NB4 (cell line): Measurements from ENCODE around the gene SND1.
"Not testable (repeated sequence)": the region's sequence is repeated elsewhere in the genome, so short reads cannot be mapped to it uniquely, and the experiment has no call there.

ENCODE experiments used
- DNase-seq: peaks from one replicate; pipeline ENCODE4 v3.0.0; 2010; ENCODE audit warnings: low read depth
- H3K4me3 ChIP-seq: one replicate; pipeline ENCODE4 v1.5.1; 2011; ENCODE audit warnings: mild to moderate bottlenecking, low read depth, low read length, moderate library complexity
- MAX ChIP-seq: IDR thresholded peaks from 2 replicates; pipeline ENCODE4 v1.6.1; 2011; ENCODE audit warnings: low read depth, low read length
- MYC ChIP-seq: IDR thresholded peaks from 2 replicates; pipeline ENCODE4 v1.6.1; 2011; ENCODE audit warnings: low read depth, low read length
- POLR2A ChIP-seq: IDR thresholded peaks from 2 replicates; pipeline ENCODE4 v1.6.1; 2011; ENCODE audit warnings: mild to moderate bottlenecking; ENCODE audit not compliant: insufficient read length; ENCODE audit errors: extremely low read depth
- TF ChIP-seq, protein P1 (sequence below): IDR thresholded peaks from one replicate; pipeline ENCODE4 v1.5.1; 2012; ENCODE audit warnings: low read depth, low read length

SND1 gene

DNA sequence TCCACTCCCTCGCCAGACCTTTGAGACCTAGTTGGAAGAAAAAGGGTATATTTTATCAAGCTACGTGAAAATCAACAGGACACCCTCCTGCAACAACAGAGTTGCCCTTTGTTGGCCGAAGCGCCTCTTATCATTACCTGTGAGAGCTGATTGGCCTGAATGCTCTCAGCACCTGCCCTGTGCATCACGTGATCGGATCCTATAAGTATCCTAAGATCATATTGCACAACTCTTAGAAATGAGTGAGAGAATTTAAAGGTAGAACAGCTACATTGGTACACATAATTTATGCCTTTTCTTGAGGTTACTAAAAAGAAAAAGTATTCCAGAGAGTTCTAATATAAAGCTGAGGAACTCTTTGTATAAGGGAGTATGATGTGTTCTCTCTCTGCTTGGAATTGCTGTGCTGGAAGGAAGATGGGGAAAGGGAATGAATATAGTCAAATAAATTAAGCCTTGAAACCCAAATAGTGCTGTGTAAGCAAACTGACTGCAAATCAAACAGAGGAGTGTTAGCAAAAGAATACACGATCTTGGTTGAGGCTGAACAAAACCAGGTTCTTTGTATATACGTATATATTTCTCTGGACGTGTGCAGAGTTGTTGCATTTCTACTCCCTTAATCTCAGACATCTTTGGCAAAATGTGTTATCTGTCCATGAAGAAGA is 309.9 kb downstream of the SND1 start:
- DNase-seq: no peak
- H3K4me3 ChIP-seq: no peak overlapping the region
- no peak for TF ChIP-seq MYC
- TF ChIP-seq, protein P1, sequence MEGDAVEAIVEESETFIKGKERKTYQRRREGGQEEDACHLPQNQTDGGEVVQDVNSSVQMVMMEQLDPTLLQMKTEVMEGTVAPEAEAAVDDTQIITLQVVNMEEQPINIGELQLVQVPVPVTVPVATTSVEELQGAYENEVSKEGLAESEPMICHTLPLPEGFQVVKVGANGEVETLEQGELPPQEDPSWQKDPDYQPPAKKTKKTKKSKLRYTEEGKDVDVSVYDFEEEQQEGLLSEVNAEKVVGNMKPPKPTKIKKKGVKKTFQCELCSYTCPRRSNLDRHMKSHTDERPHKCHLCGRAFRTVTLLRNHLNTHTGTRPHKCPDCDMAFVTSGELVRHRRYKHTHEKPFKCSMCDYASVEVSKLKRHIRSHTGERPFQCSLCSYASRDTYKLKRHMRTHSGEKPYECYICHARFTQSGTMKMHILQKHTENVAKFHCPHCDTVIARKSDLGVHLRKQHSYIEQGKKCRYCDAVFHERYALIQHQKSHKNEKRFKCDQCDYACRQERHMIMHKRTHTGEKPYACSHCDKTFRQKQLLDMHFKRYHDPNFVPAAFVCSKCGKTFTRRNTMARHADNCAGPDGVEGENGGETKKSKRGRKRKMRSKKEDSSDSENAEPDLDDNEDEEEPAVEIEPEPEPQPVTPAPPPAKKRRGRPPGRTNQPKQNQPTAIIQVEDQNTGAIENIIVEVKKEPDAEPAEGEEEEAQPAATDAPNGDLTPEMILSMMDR: no peak
- TF ChIP-seq MAX: no peak
- no peak for TF ChIP-seq POLR2A

DNA sequence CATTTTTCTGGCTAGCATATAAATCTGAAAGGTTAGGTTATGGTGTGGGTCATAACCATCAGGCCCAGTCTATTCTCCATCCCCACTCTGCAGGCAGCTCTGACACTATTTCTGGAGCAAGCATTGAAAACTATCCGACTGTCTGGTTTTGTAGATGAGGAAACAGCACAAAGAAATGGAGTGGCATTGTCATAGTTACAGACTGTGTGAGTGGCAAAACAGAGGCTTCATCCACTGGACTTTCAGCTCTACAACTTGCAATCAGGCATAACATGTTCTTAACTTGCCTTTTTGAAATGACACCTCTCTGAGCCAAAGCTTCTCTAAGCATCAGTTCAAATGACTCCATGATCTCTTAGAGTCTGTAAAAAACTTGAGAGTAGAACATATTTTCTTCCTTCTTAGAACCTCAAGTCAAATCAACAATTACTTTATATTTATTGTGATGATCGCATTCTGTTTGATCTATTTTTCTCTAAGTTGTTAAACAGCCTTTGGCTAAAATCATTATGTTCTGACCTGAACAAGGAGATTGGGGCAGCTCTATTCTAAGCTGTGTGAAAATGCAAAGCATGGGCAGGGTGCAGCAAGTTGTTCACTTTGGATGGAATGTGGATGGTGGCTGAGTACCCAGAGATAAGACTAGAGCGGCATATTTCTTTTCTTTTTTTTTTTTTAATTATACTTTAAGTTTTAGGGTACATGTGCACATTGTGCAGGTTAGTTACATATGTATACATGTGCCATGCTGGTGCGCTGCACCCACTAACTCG is 310.8 kb downstream of the SND1 start:
- H3K4me3 ChIP-seq: no peak overlapping the region
- TF ChIP-seq MYC (no peak), POLR2A (no peak), MAX (no peak)
- TF ChIP-seq, protein P1: no peak
- no peak for DNase-seq

GRCh38 chr7:127963850-127964249 is 311.9 kb downstream of the SND1 start:
- H3K4me3 ChIP-seq, DNase-seq: not testable (repeated sequence)

DNA sequence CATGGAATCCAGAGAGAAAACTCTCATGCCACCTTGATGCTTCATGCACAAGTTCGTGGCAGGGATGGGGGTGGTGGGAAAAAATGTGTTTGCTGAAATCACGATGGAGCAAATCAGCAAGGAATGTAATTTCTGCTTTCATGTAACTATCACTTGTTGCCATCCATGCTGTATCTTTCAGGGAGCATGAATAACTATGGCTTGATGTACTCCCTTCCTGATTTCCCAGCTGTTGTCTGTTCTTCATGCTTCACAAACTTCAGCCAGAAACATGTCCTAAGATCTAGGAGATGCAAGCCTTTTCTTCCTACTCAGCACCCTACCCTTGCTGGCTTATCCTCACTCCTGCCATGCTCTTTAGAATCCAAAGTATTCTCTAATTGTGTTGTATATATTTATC is 315.3 kb downstream of the SND1 start:
- no peak for DNase-seq
- H3K4me3 ChIP-seq: no peak overlapping the region
- TF ChIP-seq POLR2A (no peak), MYC (no peak), MAX (no peak)
- TF ChIP-seq, protein P1: no peak

DNA sequence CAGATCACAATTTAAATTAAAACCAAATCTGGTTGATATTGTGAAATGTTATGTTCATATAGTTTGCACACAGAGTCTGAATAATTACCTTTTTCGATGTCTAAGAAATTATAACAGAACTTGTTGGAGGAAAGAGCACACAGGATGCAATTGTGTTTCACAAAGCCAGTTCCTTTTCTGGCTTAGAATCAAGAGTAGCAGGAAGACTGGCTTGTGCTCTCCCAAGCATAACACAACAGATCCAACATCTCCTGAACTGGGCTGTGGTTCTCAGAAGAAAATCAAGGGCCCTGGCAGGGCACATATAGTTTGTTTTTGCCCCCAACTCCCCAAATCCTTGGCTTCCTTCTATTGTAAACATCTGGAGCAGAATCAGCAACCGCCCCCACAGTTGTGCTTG is 316.6 kb downstream of the SND1 start:
- no peak overlapping the region for H3K4me3 ChIP-seq
- DNase-seq: no peak
- TF ChIP-seq, protein P1: no peak
- TF ChIP-seq POLR2A (no peak), MYC (no peak), MAX (no peak)

GRCh38 chr7:127973832-127974231 is 321.8 kb downstream of the SND1 start:
- TF ChIP-seq MAX: no peak
- TF ChIP-seq POLR2A: no peak
- TF ChIP-seq, protein P1: no peak
- TF ChIP-seq MYC: no peak
- DNase-seq: no peak

More at GRCh38 chr7:127973832-127974231, 321.8 kb downstream of the SND1 start:
- H3K4me3 ChIP-seq: no peak overlapping the region
